ENCODE data around the gene NKAIN1.

Gene NKAIN1

DNA sequence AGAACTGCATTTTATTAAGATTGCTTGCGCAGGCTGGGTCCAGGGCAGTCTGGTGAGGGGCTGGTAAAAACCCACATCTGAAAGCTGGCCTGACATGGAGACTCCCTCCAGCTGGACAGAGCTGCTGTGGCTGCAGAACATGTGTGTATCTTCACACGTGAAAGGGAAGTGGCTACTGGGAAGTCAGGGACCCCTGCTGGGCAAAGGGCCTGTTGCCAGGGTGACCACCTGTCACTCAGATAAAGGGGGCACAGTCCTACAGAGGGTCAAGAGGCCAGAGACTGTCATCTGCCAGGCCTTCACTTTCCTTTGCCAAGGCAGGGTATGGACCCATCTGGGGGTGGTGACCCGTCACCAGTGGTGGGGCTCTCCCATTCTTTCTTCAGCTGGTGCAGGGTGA is 17.5 kb downstream of the NKAIN1 start:
- no peaks in the 10 kb centered on the region for H4K20me1 ChIP-seq (ENCODE audit: insufficient read depth, low read length)
- H3K79me2 ChIP-seq (ENCODE audit: insufficient read depth, low read length): no peaks in the 10 kb centered on the region
- TF ChIP-seq, protein P1, sequence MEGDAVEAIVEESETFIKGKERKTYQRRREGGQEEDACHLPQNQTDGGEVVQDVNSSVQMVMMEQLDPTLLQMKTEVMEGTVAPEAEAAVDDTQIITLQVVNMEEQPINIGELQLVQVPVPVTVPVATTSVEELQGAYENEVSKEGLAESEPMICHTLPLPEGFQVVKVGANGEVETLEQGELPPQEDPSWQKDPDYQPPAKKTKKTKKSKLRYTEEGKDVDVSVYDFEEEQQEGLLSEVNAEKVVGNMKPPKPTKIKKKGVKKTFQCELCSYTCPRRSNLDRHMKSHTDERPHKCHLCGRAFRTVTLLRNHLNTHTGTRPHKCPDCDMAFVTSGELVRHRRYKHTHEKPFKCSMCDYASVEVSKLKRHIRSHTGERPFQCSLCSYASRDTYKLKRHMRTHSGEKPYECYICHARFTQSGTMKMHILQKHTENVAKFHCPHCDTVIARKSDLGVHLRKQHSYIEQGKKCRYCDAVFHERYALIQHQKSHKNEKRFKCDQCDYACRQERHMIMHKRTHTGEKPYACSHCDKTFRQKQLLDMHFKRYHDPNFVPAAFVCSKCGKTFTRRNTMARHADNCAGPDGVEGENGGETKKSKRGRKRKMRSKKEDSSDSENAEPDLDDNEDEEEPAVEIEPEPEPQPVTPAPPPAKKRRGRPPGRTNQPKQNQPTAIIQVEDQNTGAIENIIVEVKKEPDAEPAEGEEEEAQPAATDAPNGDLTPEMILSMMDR (IDR thresholded peaks at IDR 0.05; ENCODE audit: low read length): no peak
- no peak for TF ChIP-seq EZH2 (IDR thresholded peaks at IDR 0.05; ENCODE audit: borderline replicate concordance, low read length)
- no peaks in the 10 kb centered on the region for H3K9me2 ChIP-seq (ENCODE audit: low read depth, low read length)
- H3K27ac ChIP-seq (ENCODE audit: low read depth, low read length, poor library complexity, severe bottlenecking): no peak overlapping the region
- no peaks in the 10 kb centered on the region for H3K9me3 ChIP-seq (ENCODE audit: low read length)
- no peak overlapping the region for H2AFZ ChIP-seq (ENCODE audit: low read length)
- H3K4me1 ChIP-seq (ENCODE audit: insufficient read depth, low read length, severe bottlenecking): no peaks in the 10 kb centered on the region
- no peak overlapping the region for H3K4me3 ChIP-seq (ENCODE audit: low read depth, low read length, poor library complexity, severe bottlenecking)
- H3K36me3 ChIP-seq (ENCODE audit: insufficient read depth, low read length): no peaks in the 10 kb centered on the region
- H3F3A ChIP-seq (ENCODE audit: insufficient read depth, low read length): no peaks in the 10 kb centered on the region
- no peak overlapping the region for H3K9ac ChIP-seq (ENCODE audit: low read length)
- no peaks in the 10 kb centered on the region for H3K27me3 ChIP-seq (ENCODE audit: insufficient read depth, low read length)
- H3K4me2 ChIP-seq (ENCODE audit: low read length): no peak overlapping the region

DNA sequence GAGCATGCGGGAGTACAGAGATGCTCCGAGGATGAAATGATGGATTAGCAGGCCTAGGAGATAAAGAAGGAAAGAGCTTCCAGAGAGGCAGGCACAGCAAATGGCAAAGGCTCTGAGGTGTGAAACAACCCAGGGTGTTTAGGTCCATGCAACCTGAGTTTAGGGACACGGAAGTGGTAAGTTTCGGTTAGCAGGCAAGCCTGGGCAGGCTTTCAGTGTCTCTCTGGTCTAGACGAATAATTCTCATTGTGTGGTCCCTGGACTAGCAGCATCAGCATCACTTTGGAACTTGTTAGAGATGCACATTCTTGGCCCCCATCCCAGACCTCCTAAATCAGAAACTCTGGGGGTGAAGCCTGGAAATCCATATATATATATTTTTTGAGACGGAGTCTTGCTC is 18.6 kb downstream of the NKAIN1 start:
- no peaks in the 10 kb centered on the region for H4K20me1 ChIP-seq (ENCODE audit: insufficient read depth, low read length)
- H3K4me3 ChIP-seq (ENCODE audit: low read depth, low read length, poor library complexity, severe bottlenecking): no peak overlapping the region
- H3K79me2 ChIP-seq (ENCODE audit: insufficient read depth, low read length): no peaks in the 10 kb centered on the region
- H3K4me1 ChIP-seq (ENCODE audit: insufficient read depth, low read length, severe bottlenecking): no peaks in the 10 kb centered on the region
- no peaks in the 10 kb centered on the region for H3F3A ChIP-seq (ENCODE audit: insufficient read depth, low read length)
- no peaks in the 10 kb centered on the region for H3K9me2 ChIP-seq (ENCODE audit: low read depth, low read length)
- no peaks in the 10 kb centered on the region for H3K27me3 ChIP-seq (ENCODE audit: insufficient read depth, low read length)
- H3K9ac ChIP-seq (ENCODE audit: low read length): no peak overlapping the region
- no peak overlapping the region for H2AFZ ChIP-seq (ENCODE audit: low read length)
- H3K27ac ChIP-seq (ENCODE audit: low read depth, low read length, poor library complexity, severe bottlenecking): no peak overlapping the region
- TF ChIP-seq, protein P1 (IDR thresholded peaks at IDR 0.05; ENCODE audit: low read length): no peak
- TF ChIP-seq EZH2 (IDR thresholded peaks at IDR 0.05; ENCODE audit: borderline replicate concordance, low read length): no peak
- H3K9me3 ChIP-seq (ENCODE audit: low read length): no peaks in the 10 kb centered on the region
- H3K36me3 ChIP-seq (ENCODE audit: insufficient read depth, low read length): no peaks in the 10 kb centered on the region
- no peak overlapping the region for H3K4me2 ChIP-seq (ENCODE audit: low read length)

- no peaks in the 10 kb centered on the region for H3K9me2 ChIP-seq (ENCODE audit: low read depth, low read length)
- H3K4me2 ChIP-seq (ENCODE audit: low read length): no peak overlapping the region
- H3K79me2 ChIP-seq (ENCODE audit: insufficient read depth, low read length): no peaks in the 10 kb centered on the region
- H4K20me1 ChIP-seq (ENCODE audit: insufficient read depth, low read length): no peaks in the 10 kb centered on the region
- no peak overlapping the region for H3K9ac ChIP-seq (ENCODE audit: low read length)
- TF ChIP-seq, protein P1 (IDR thresholded peaks at IDR 0.05; ENCODE audit: low read length): no peak
- TF ChIP-seq EZH2 (IDR thresholded peaks at IDR 0.05; ENCODE audit: borderline replicate concordance, low read length): no peak
- H3F3A ChIP-seq (ENCODE audit: insufficient read depth, low read length): no peaks in the 10 kb centered on the region
- H3K27me3 ChIP-seq (ENCODE audit: insufficient read depth, low read length): no peaks in the 10 kb centered on the region
- no peak overlapping the region for H2AFZ ChIP-seq (ENCODE audit: low read length)
- no peaks in the 10 kb centered on the region for H3K9me3 ChIP-seq (ENCODE audit: low read length)
- H3K36me3 ChIP-seq (ENCODE audit: insufficient read depth, low read length): no peaks in the 10 kb centered on the region
- no peak overlapping the region for H3K27ac ChIP-seq (ENCODE audit: low read depth, low read length, poor library complexity, severe bottlenecking)
- no peak overlapping the region for H3K4me3 ChIP-seq (ENCODE audit: low read depth, low read length, poor library complexity, severe bottlenecking)
- H3K4me1 ChIP-seq (ENCODE audit: insufficient read depth, low read length, severe bottlenecking): no peaks in the 10 kb centered on the region
Observed at GRCh38 chr1:31219489-31219888, 20.2 kb downstream of the NKAIN1 start.
